Ishikawa (cell line): ENCODE measurements around the gene FIZ1.

Source experiments
- CEBPB ChIP-seq: IDR thresholded peaks from 2 replicates; pipeline ENCODE4 v1.6.1; 2012
- EP300 ChIP-seq: IDR thresholded peaks from 2 replicates; pipeline ENCODE4 v1.6.1; 2012; ENCODE audit warnings: borderline replicate concordance
- MAX ChIP-seq: IDR thresholded peaks from 2 replicates; pipeline ENCODE4 v1.6.1; 2012
- NFIC ChIP-seq: IDR thresholded peaks from 2 replicates; pipeline ENCODE4 v1.6.1; 2012
- REST ChIP-seq: IDR thresholded peaks from 2 replicates; pipeline ENCODE4 v1.6.1; 2012; ENCODE audit warnings: low read depth, mild to moderate bottlenecking
- YY1 ChIP-seq: IDR thresholded peaks from 2 replicates; pipeline ENCODE4 v1.6.1; 2012; ENCODE audit warnings: low read depth

- TF ChIP-seq YY1 (no peak), EP300 (no peak), NFIC (no peak), REST (no peak), MAX (no peak), CEBPB (no peak)
Observed at GRCh38 chr19:55640043-55640576, 40.8 kb upstream of the FIZ1 start.
